Measurements from ENCODE around the gene PNKP.

The PNKP gene

DNA sequence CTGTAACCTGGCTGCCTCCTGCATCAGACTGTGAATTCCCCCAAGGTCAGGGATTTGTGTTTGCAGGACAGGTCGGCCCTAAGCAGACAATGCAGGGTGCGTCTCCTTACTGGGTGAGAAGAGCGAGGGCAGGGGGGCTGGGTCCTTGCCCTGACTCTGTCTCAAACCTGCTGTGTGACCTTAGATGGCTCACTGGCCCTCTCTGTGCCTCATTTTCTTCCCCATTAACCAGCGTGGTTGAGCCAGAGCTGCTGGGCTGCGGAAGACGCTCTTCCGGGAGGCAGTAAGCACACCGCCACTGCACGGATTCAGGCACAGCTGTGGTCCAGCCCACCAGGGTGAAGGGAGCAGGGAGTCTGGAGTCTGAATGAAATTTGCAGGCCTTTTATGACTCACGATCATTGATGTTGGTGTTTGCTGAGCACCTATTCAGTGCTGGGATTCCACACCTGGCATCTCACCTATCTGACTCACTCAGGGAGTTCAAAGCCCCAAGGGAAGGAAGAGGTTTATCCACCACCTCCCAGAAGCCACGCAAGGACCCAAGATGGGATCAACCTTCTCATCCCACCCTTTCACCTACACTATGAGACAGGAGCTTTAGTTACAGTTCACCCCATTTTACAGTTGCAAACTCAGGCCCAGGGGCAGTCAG lies 7.3 kb upstream of the PNKP start:
- TF ChIP-seq CTCF (IDR thresholded peaks at IDR 0.05; ENCODE audit: insufficient read depth, low read depth, low read length, missing control alignments) = no peak
- peak; percentile 79 for DNase-seq (ENCODE audit: low read depth)
- H3K4me3 ChIP-seq (ENCODE audit: low read length) = no peak overlapping the region

GRCh38 chr19:49873834-49874233 lies 6.5 kb upstream of the PNKP start:
- no peak for DNase-seq (ENCODE audit: low read depth)
- no peak overlapping the region for H3K4me3 ChIP-seq (ENCODE audit: low read length)
- no peak for TF ChIP-seq CTCF (IDR thresholded peaks at IDR 0.05; ENCODE audit: insufficient read depth, low read depth, low read length, missing control alignments)

DNA sequence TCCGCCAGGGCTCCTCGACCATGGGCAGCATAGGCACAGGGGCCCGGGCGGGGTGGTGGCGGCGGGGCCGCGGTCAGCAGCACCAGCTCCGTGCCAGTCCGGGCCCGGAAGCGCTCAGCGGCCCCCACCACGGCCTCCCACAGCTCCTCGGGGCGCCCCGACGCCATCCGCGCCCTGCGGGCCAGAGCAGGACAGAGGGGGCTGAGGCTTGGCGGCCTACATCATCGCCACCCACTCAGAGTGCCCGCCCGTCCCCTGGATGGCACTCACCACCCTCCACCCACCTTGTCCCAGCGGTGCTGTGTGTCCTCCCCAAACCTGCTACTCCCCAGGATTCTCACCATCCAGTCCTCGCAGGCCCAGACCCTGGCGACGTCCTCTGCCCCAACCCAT lies 5.7 kb upstream of the PNKP start:
- H3K4me3 ChIP-seq (ENCODE audit: low read length) = no peak overlapping the region
- DNase-seq (ENCODE audit: low read depth) = no peak
- no peak for TF ChIP-seq CTCF (IDR thresholded peaks at IDR 0.05; ENCODE audit: insufficient read depth, low read depth, low read length, missing control alignments)

DNA sequence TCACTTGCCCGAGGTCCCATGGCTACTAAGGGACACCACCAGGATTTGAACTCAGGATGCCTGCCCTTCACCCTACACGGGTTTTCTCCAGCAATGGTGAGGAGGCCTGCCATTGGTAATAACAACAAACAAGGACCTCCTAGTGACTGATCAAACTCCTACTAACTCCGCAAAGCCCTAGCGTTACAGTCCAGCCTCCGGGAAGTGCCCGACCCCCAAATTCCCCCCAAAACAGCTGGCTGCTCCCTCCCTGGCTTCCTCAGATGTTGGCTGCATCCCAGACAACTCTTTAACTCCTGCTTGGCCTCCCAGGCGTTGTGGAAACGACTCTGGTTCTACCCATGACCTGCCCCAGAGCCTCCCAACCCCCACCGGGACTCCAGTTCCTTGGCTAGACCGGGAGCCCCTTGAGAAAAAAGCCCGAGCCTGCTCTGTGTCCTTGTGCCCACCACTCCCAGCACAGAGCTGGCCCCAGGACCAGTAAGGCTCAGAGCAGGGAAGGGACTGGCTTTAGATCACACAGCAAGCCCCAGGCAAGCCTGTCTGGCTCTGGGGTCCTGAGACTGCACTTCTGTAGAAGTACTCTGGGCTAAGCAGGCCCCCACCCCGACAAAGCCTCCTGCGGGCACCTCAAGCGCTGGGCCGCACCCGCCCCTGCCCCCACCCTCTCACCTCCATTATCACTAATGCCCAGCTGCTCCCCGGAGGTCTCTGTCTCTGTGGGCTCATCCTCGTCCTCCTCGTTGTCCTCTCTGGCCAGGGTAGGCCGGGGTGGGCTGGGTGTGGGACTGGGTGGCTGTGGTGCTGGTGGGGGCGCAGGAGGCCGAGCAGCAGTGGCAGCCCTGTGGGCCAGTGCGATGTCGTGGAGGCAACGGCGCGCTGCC lies 5.1 kb upstream of the PNKP start:
- DNase-seq (ENCODE audit: low read depth) = no peak
- H3K4me3 ChIP-seq (ENCODE audit: low read length) = no peak overlapping the region
- no peak for TF ChIP-seq CTCF (IDR thresholded peaks at IDR 0.05; ENCODE audit: insufficient read depth, low read depth, low read length, missing control alignments)

DNA sequence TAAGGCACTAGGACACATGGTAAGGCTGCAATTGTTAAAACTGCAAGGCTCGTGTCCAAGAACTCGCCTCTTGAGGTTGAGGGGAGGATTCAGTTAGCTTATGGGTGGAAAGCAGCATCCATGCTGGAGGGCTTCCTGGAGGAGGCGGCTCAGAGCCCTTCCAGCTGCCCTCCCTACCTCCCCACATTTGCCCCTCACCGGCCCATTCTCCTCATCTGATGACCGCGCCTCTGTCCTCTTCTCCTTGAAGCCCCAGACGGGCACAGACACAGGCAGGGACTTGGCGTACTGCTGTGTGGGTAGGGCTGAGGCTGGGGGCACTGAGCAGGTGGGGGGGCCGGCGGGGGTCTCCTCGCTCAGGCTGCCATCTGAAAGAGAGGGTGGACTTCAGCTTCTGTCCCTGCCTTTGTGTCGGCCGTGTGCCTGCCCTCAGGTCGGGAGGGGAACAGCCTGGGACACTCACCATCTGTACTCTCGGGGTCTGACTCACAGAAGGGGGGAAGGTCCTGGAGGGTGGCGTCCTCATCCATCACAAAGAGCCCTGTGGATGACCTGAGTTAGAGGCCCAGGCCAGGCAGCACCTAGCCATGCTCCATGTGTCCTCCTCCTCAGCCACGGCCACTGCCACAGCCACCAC lies 4.1 kb upstream of the PNKP start:
- no peak overlapping the region for H3K4me3 ChIP-seq (ENCODE audit: low read length)
- no peak for TF ChIP-seq CTCF (IDR thresholded peaks at IDR 0.05; ENCODE audit: insufficient read depth, low read depth, low read length, missing control alignments)
- DNase-seq (ENCODE audit: low read depth) = no peak

DNA sequence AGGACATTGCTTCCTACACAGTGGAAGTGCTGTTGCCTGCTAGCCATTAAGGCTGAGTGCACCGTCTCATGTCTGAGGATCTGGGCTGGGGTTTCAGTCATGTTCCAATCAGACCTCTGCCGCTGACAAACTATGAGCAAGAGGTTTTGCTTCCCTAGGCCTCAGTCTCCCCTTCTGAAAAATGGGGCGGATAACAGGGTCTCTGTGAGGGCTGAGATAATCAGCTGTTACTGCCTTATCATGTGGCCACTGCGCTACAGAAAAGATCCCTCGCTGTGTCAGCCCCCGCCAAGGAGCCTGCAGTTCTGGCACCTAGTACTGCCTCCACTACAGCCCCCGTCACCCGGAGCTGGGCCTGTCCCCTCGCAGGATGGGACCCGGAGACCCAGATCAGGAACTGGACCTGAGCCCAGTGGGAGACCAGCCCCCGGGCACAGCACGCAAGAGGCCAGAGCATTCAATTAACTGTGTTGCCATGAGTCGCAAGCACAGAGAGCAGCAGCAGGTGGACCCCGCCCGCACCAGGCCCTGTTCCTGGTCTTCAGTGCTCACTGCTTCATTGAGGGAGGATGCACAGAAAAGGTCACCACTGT lies 3.0 kb upstream of the PNKP start:
- peak overlapping the region; percentile 51 for H3K4me3 ChIP-seq (ENCODE audit: low read length)
- no peak for DNase-seq (ENCODE audit: low read depth)
- no peak for TF ChIP-seq CTCF (IDR thresholded peaks at IDR 0.05; ENCODE audit: insufficient read depth, low read depth, low read length, missing control alignments)

Measured in epithelial cell of esophagus (primary cell).